Aorta (tissue), 5 donors: ENCODE measurements around the gene VPS4B. TPM values are rescaled to one million over a fixed set of nuclear protein-coding genes. Genes with fewer than 3 reads are reported as not detected.

Source experiments
- ATAC-seq: fragments of 200-7000 bp; cut with Tn5 transposase; one replicate; pipeline ENCODE4 v1.9.1; 2022; ENCODE audit warnings: moderate library complexity; ENCODE audit not compliant: low FRiP score
- DNase-seq, 2 donors: peaks; one replicate each; pipeline ENCODE4 v3.0.0-alpha.2; 2020
- H3K27ac ChIP-seq, 2 donors: one replicate each; pipeline ENCODE4 v1.5.1; 2013; ENCODE audit warnings: low read length in 2 of 2, mild to moderate bottlenecking in 2 of 2, moderate library complexity in 2 of 2, control low read depth in 1 of 2, inconsistent platforms in 1 of 2, low read depth in 1 of 2
- H3K27me3 ChIP-seq, 2 donors: one replicate each; pipeline ENCODE4 v1.6.1; 2013; ENCODE audit warnings: control low read depth in 1 of 2, low read length in 1 of 2, mild to moderate bottlenecking in 1 of 2, moderate library complexity in 1 of 2; ENCODE audit not compliant: insufficient read depth in 2 of 2, control insufficient read depth in 1 of 2
- H3K36me3 ChIP-seq, 2 donors: one replicate each; pipeline ENCODE4 v1.6.1; 2013; ENCODE audit warnings: control low read depth in 1 of 2, low read length in 1 of 2, mild to moderate bottlenecking in 1 of 2; ENCODE audit not compliant: insufficient read depth in 2 of 2, control insufficient read depth in 1 of 2
- H3K4me1 ChIP-seq, 2 donors: one replicate each; pipeline ENCODE4 v1.6.1; 2013; ENCODE audit warnings: low read length in 2 of 2, control low read depth in 1 of 2, mild to moderate bottlenecking in 1 of 2, moderate library complexity in 1 of 2; ENCODE audit not compliant: insufficient read depth in 2 of 2, control insufficient read depth in 1 of 2
- H3K4me3 ChIP-seq, 2 donors: one replicate each; pipeline ENCODE4 v1.5.1; 2013; ENCODE audit warnings: low read length in 2 of 2, control low read depth in 1 of 2, mild to moderate bottlenecking in 1 of 2
- H3K9me3 ChIP-seq: one replicate; pipeline ENCODE4 v1.6.1; 2013; ENCODE audit warnings: mild to moderate bottlenecking, low read length; ENCODE audit not compliant: control insufficient read depth
- WGBS, 2 donors: extraction: QIAGEN DNeasy Blood & Tissue Kit; methylation state at CpG; one replicate each; pipeline ENCODE4 v1.1.7; 2013; 5-methylcytosine and 5-hydroxymethylcytosine counted together
- intact Hi-C, 2 donors: fragments of 100-400 bp; cut with DNase I; formaldehyde crosslinking; loops; one replicate each; pipeline versions ENCODE4 v1.14.2 to v1.15.0; 2022
- polyA plus RNA-seq, 2 donors: library from polyadenylated mRNA; stranded (reverse); fragments of 200-250 nt; gene quantifications; one replicate each; pipeline ENCODE4 v1.2.3, GENCODE V29; 2013
- total RNA-seq, 2 donors: library from RNA; stranded (reverse); fragmentation: NEBNext Ultra II Directional; extraction: Animal tissue kit (Norgen Biotek cat#: 25700); gene quantifications; one replicate each; pipeline ENCODE4 v1.2.1, GENCODE V29; 2021
- donor health status: healthy with polysubstance abuse.
- donor health status: Bipolar disorder and iron deficiency.
- donor health status: DM: no; HTN: no; CAD: no.
- donor health status: DM: no; HTN: no; CAD: no.
- donor health status: DM: yes; HTN: yes; CAD: no.

VPS4B gene
- total and polyA plus RNA-seq, 4 donors = 22.3 to 58.3 (median 39.8) TPM

- H3K4me3 ChIP-seq = no peak overlapping the region
- H3K27me3 ChIP-seq = no peaks in the 10 kb centered on the region
- intact Hi-C loops = no loop called here
- no peaks in the 10 kb centered on the region for H3K9me3 ChIP-seq
- 78 to 82% methylated on average over 7 of the region's 7 CpGs for WGBS, 2 donors
- ATAC-seq (no peak), DNase-seq (no peak)
- peaks cover 4 to 10% of the 10 kb centered on the region in 2 donors for H3K36me3 ChIP-seq
- no peak overlapping the region for H3K27ac ChIP-seq
- H3K4me1 ChIP-seq = peaks cover 0 to 5% of the 10 kb centered on the region in 2 donors
Measured at GRCh38 chr18:63348508-63349136, 73.7 kb downstream of the VPS4B start.

- Histone ChIP-seq H3K27ac (no peak overlapping the region), H3K36me3 (peaks cover 4 to 10% of the 10 kb centered on the region in 2 donors), H3K27me3 (no peaks in the 10 kb centered on the region), H3K4me1 (peaks cover 0 to 5% of the 10 kb centered on the region in 2 donors), H3K4me3 (no peak overlapping the region), H3K9me3 (no peaks in the 10 kb centered on the region)
- no peak for DNase-seq
- intact Hi-C loops = no loop called here
- no peak for ATAC-seq
- 81 to 92% methylated on average over 7 of the region's 7 CpGs for WGBS, 2 donors
Measured at GRCh38 chr18:63346480-63347183, 75.6 kb downstream of the VPS4B start.

- Histone ChIP-seq H3K36me3 (peaks cover 4 to 10% of the 10 kb centered on the region in 2 donors), H3K9me3 (no peaks in the 10 kb centered on the region), H3K27me3 (no peaks in the 10 kb centered on the region), H3K4me1 (peaks cover 0 to 5% of the 10 kb centered on the region in 2 donors), H3K27ac (peak overlapping the region in 1 of 2 donors; percentile 60), H3K4me3 (no peak overlapping the region)
- intact Hi-C loops = no loop called here
- no peak for DNase-seq
- 24 to 31% methylated on average over 7 of the region's 7 CpGs for WGBS, 2 donors
- ATAC-seq = no peak
Measured at GRCh38 chr18:63346031-63346430, 76.2 kb downstream of the VPS4B start.

GRCh38 chr18:63344918-63345317, 77.4 kb downstream of the VPS4B start:
- peaks cover 4 to 10% of the 10 kb centered on the region in 2 donors for H3K36me3 ChIP-seq

DNA sequence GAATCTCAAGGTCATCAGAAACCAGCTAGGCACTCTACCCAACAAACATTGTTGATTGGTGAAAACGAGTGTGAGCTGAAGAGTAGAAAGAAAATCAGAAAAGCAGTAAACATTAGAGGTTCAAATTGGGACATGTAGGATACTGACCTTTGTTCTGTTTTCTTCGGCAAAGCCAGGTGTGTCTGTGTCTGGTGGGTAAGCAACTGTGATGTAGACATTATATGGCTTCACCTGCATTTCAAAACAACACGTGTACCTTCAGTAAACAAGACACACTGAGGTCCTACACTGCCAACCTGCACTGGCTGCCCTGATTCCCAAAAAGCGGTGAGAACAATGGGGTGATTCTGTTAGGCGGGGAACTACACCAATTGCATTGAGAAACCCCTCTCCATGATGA, 78.0 kb downstream of the VPS4B start:
- intact Hi-C loops = no loop called here
- no peak for DNase-seq
- Histone ChIP-seq H3K4me3 (no peak overlapping the region), H3K4me1 (peaks cover 0 to 5% of the 10 kb centered on the region in 2 donors), H3K27ac (no peak overlapping the region), H3K27me3 (no peaks in the 10 kb centered on the region), H3K9me3 (no peaks in the 10 kb centered on the region), H3K36me3 (peaks cover 1 to 10% of the 10 kb centered on the region in 2 donors)
- 84 to 87% methylated on average over 5 of the region's 5 CpGs for WGBS, 2 donors
- no peak for ATAC-seq

More at GRCh38 chr18:63344918-63345317, 77.4 kb downstream of the VPS4B start:
- ATAC-seq (peak; percentile 17), DNase-seq (no peak)
- no peaks in the 10 kb centered on the region for H3K9me3 ChIP-seq
- intact Hi-C loops = no loop called here
- peaks cover 0 to 5% of the 10 kb centered on the region in 2 donors for H3K4me1 ChIP-seq
- 72 to 73% methylated on average over 2 of the region's 2 CpGs for WGBS, 2 donors
- H3K27ac ChIP-seq = no peak overlapping the region
- H3K4me3 ChIP-seq = no peak overlapping the region
- H3K27me3 ChIP-seq = no peaks in the 10 kb centered on the region

- intact Hi-C loops = no loop called here
- ATAC-seq (no peak), DNase-seq (no peak)
- Histone ChIP-seq H3K9me3 (no peaks in the 10 kb centered on the region), H3K27ac (no peak overlapping the region), H3K4me3 (no peak overlapping the region), H3K36me3 (peaks cover 1 to 4% of the 10 kb centered on the region in 2 donors), H3K4me1 (peaks cover 0 to 5% of the 10 kb centered on the region in 2 donors), H3K27me3 (no peaks in the 10 kb centered on the region)
- WGBS, 2 donors = 17 to 26% methylated on average over 5 of the region's 5 CpGs
Measured at GRCh38 chr18:63342206-63342605, 80.1 kb downstream of the VPS4B start.

- no peak overlapping the region for H3K4me3 ChIP-seq
- H3K9me3 ChIP-seq = no peaks in the 10 kb centered on the region
- peaks cover 0 to 4% of the 10 kb centered on the region in 2 donors for H3K36me3 ChIP-seq
- no peak overlapping the region for H3K27ac ChIP-seq
- intact Hi-C loops = no loop called here
- no peaks in the 10 kb centered on the region for H3K4me1 ChIP-seq
- WGBS, 2 donors = 16 to 34% methylated on average over 4 of the region's 4 CpGs
- H3K27me3 ChIP-seq = no peaks in the 10 kb centered on the region
- no peak for ATAC-seq
- DNase-seq = no peak
Measured at GRCh38 chr18:63339920-63340484, 82.3 kb downstream of the VPS4B start.
